Gastrocnemius medialis (tissue), 4 donors: ENCODE results near the gene PRSS33.

Source experiments
- POLR2A ChIP-seq, 2 donors: fragments of 450-650 bp; IDR thresholded peaks; one replicate each; pipeline ENCODE4 v1.6.1; 2017; ENCODE audit warnings: antibody characterized with exemption in 2 of 2, mild to moderate bottlenecking in 2 of 2, moderate library complexity in 2 of 2
- TF ChIP-seq, protein P1 (sequence below), 5 experiments: fragments of 450-650 bp in 3 of 5; fragments of 200-600 bp in 2 of 5; sonication (generic) in 2 of 5; IDR thresholded peaks in 4 of 5; conservative IDR thresholded peaks in 1 of 5; 1 replicate in 4 of 5; 2 replicates in 1 of 5; pipeline ENCODE4 v1.5.1; 2016 to 2019; ENCODE audit warnings: antibody characterized with exemption in 5 of 5, mild to moderate bottlenecking in 3 of 5, moderate library complexity in 3 of 5

DNA sequence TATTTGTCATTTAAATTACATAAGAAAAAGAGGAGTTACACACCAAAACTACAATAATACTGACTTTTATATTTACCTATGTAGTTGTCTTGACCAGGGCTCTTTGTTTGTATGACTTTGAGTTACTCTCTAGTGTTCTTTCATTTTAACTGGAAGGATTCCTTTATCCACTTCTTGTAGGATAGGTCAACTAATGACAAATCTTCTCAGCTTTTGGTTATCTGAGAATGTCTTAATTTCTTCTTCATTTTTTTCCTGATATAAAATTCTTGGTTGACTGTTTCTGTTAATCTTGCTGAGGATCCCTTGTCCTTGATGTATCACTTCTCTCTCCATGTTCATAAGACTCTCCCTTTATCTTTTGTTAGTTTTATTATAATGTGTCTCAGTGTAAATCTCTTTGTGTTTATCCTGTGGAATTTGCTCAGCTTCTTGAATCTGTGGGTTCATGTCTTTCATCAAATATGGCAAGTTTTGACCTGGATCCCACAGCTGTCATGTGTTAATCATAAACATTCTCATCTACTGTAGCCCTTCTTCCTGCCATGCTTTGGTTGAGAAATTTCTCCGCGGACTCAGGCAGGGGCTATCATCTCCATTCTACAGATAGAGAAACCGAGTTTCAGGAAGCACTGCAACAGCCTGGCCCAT is 16.3 kb upstream of the PRSS33 start:
- TF ChIP-seq POLR2A (IDR thresholded peaks at IDR 0.05) = no peak
- TF ChIP-seq, protein P1, sequence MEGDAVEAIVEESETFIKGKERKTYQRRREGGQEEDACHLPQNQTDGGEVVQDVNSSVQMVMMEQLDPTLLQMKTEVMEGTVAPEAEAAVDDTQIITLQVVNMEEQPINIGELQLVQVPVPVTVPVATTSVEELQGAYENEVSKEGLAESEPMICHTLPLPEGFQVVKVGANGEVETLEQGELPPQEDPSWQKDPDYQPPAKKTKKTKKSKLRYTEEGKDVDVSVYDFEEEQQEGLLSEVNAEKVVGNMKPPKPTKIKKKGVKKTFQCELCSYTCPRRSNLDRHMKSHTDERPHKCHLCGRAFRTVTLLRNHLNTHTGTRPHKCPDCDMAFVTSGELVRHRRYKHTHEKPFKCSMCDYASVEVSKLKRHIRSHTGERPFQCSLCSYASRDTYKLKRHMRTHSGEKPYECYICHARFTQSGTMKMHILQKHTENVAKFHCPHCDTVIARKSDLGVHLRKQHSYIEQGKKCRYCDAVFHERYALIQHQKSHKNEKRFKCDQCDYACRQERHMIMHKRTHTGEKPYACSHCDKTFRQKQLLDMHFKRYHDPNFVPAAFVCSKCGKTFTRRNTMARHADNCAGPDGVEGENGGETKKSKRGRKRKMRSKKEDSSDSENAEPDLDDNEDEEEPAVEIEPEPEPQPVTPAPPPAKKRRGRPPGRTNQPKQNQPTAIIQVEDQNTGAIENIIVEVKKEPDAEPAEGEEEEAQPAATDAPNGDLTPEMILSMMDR (IDR thresholded peaks at IDR 0.05 in 4 of 5, conservative IDR thresholded peaks at IDR 0.05 in 1 of 5) = no peak
